CD4-positive, CD25-positive, alpha-beta regulatory T cell (primary cell): ENCODE results near the gene DUS2. TPM values are rescaled to one million over a fixed set of nuclear protein-coding genes. Genes with fewer than 3 reads are reported as not detected.
A peak's percentile ranks its signal among the peaks of the same experiment; 100 is the strongest.

Experiments
- ATAC-seq, 2 donors: fragments of 150-1000 bp; cut with Tn5 transposase; one replicate each; pipeline ENCODE4 v1.10.0; 2021; ENCODE audit warnings: low read depth in 2 of 2, moderate number of reproducible peaks in 2 of 2, moderate library complexity in 1 of 2
- DNase-seq, 3 donors: peaks; one replicate each; pipeline versions ENCODE4 v3.0.0 to v3.0.0-alpha.2; 2012 to 2022; ENCODE audit warnings: mixed read lengths in 1 of 3
- H3K27ac ChIP-seq: one replicate; pipeline ENCODE4 v1.7.0; 2013; ENCODE audit warnings: mild to moderate bottlenecking, low read length; ENCODE audit not compliant: insufficient read depth, poor library complexity, severe bottlenecking
- H3K27me3 ChIP-seq: one replicate; pipeline ENCODE4 v1.7.0; 2013; ENCODE audit warnings: low read length; ENCODE audit not compliant: control insufficient read depth, insufficient read depth
- H3K36me3 ChIP-seq: one replicate; pipeline ENCODE4 v1.7.0; 2013; ENCODE audit warnings: mild to moderate bottlenecking, low read length, moderate library complexity; ENCODE audit not compliant: control insufficient read depth, insufficient read depth
- H3K4me1 ChIP-seq: 2 replicates; pipeline ENCODE4 v1.7.0; 2013; ENCODE audit warnings: mild to moderate bottlenecking, low read length; ENCODE audit not compliant: insufficient read depth, control insufficient read depth, poor library complexity, severe bottlenecking
- H3K4me3 ChIP-seq: one replicate; pipeline ENCODE4 v1.7.0; 2013; ENCODE audit warnings: low read depth, mild to moderate bottlenecking, low read length, moderate library complexity
- H3K9me3 ChIP-seq, 2 experiments: 1 replicate in 1 of 2; 2 replicates in 1 of 2; pipeline ENCODE4 v1.7.0; 2013; ENCODE audit warnings: low read length in 2 of 2, mild to moderate bottlenecking in 1 of 2, moderate library complexity in 1 of 2; ENCODE audit not compliant: control insufficient read depth in 2 of 2
- H3K27ac Mint-ChIP-seq, 3 donors: one replicate each; pipeline ENCODE4 v1.8.0; 2020 to 2022; ENCODE audit warnings: mild to moderate bottlenecking in 3 of 3, mixed read lengths in 3 of 3, moderate library complexity in 2 of 3
- H3K27me3 Mint-ChIP-seq: one replicate; pipeline ENCODE4 v1.8.0; 2022; ENCODE audit warnings: mild to moderate bottlenecking, mixed read lengths
- H3K36me3 Mint-ChIP-seq: one replicate; pipeline ENCODE4 v1.8.0; 2020; ENCODE audit warnings: mixed read lengths
- H3K4me1 Mint-ChIP-seq, 4 donors: one replicate each; pipeline ENCODE4 v1.8.0; 2020 to 2022; ENCODE audit warnings: mixed read lengths in 4 of 4, mild to moderate bottlenecking in 1 of 4
- H3K4me3 Mint-ChIP-seq, 4 donors: one replicate each; pipeline ENCODE4 v1.8.0; 2020 to 2022; ENCODE audit warnings: mild to moderate bottlenecking in 4 of 4, mixed read lengths in 4 of 4, moderate library complexity in 3 of 4
- H3K9me3 Mint-ChIP-seq, 7 donors: one replicate each; pipeline ENCODE4 v1.8.0; 2020 to 2022; ENCODE audit warnings: mixed read lengths in 7 of 7, mild to moderate bottlenecking in 3 of 7, moderate library complexity in 2 of 7
- polyA plus RNA-seq, 4 donors: library from polyadenylated mRNA; unstranded; fragments of 300-500 nt; fragmentation: Illumina TruSeq; gene quantifications; one replicate each; pipeline ENCODE4 v1.2.3, GENCODE V29; 2021
- total RNA-seq: library from RNA; stranded (reverse); gene quantifications from one replicate; pipeline ENCODE4 v1.2.3, GENCODE V29; 2022

Gene DUS2
- total and polyA plus RNA-seq, 5 donors from 2014 or later = 7.7 to 15.2 (median 11.3) TPM

DNA sequence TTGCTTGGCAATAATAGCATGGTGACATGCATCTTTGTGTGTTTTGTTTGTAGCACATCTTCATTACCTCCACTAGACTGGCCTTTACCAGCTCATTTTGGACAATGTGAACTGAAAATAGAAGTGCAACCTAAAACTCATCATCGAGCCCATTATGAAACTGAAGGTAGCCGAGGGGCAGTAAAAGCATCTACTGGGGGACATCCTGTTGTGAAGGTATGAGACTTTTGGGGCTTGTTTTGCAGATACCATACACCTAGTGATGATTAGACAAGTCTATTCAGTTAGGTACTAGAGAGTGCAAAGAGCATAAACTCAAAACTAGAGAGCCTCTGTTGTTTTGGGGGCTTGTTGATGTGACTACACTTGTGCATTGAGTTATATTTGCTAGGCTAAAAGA is 103.3 kb downstream of the DUS2 start:
- no peaks in the 10 kb centered on the region for H3K27me3 ChIP-seq
- peaks cover 42% of the 10 kb centered on the region for H3K4me1 ChIP-seq
- Mint-ChIP-seq H3K9me3 (no peaks in the 10 kb centered on the region), H3K27ac (peak overlapping the region in 1 of 3 donors; percentile 66), H3K4me1 (peaks cover 35 to 67% (median 56%) of the 10 kb centered on the region in 4 donors), H3K27me3 (no peaks in the 10 kb centered on the region), H3K36me3 (peaks cover 32% of the 10 kb centered on the region), H3K4me3 (peak overlapping the region in 1 of 4 donors; percentile 7)
- peak overlapping the region; percentile 16 for H3K4me3 ChIP-seq
- H3K36me3 ChIP-seq = peaks cover 33% of the 10 kb centered on the region
- ATAC-seq = no peak
- no peaks in the 10 kb centered on the region for H3K9me3 ChIP-seq
- H3K27ac ChIP-seq = peak overlapping the region; percentile 47
- DNase-seq = no peak

DNA sequence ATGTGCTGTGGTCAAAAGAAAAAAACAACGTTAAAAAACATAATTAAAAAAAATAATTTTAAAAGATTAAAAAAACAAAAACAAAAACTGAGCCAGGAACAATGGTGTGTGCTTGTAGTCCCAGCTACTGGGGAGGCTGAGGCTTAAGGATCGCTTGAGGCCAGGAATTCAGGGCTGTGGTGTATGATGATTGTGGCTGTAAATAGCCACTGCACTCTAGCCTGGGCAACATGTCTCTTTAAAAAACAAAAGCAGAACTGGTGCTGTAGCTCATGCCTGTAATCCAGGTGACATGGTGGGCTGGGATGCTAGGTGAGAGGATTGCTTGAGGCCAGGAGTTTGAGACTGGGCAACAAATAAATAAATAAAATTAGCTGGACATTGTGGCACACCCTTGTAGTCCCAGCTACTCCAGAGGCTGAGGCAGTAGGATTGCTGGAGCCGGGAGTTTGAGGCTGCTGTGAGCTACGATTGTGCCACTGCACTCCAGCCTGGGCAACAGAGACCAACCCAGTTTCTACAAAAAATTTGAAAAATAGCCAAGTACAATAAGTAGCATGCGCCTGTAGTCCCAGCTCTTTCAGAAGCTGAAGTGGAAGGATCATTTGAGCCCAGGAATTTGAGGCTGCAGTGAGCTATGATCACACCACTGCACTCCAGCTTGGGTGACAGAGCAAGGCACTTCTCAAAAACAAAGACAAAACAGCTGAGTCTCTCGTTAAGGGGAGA is 105.7 kb downstream of the DUS2 start:
- peaks cover 39% of the 10 kb centered on the region for H3K4me1 ChIP-seq
- peak overlapping the region; percentile 20 to 86 (median 74) for H3K27ac Mint-ChIP-seq
- peak overlapping the region; percentile 14 for H3K27ac ChIP-seq
- no peaks in the 10 kb centered on the region for H3K9me3 Mint-ChIP-seq
- DNase-seq (no peak), ATAC-seq (no peak)
- no peak overlapping the region for H3K4me3 ChIP-seq
- H3K27me3 ChIP-seq = no peaks in the 10 kb centered on the region
- H3K36me3 Mint-ChIP-seq = peaks cover 25% of the 10 kb centered on the region
- H3K27me3 Mint-ChIP-seq = no peaks in the 10 kb centered on the region
- H3K9me3 ChIP-seq = no peaks in the 10 kb centered on the region
- peaks cover 39 to 74% (median 57%) of the 10 kb centered on the region in 4 donors for H3K4me1 Mint-ChIP-seq
- H3K36me3 ChIP-seq = peaks cover 21% of the 10 kb centered on the region
- peak overlapping the region in 3 of 4 donors; percentile 3 to 41 (median 6) for H3K4me3 Mint-ChIP-seq

Other genes starting within 250 kb of the DUS2 start
- gene RANBP10, start 216.7 kb upstream of the DUS2 start, total RNA-seq = 29.4 TPM
- 10 to 100 TPM in 1 of 4 donors, 1 to 10 TPM in 3; 7.3 to 10.0 (median 8.0) TPM for gene RANBP10, start 216.7 kb upstream of the DUS2 start, polyA plus RNA-seq
- 0.39 TPM for gene TSNAXIP1, start 216.4 kb upstream of the DUS2 start, total RNA-seq
- gene TSNAXIP1, start 216.4 kb upstream of the DUS2 start, polyA plus RNA-seq = not detected
- gene THAP11, start 181.0 kb upstream of the DUS2 start, total RNA-seq = 32.2 TPM
- 100 to 1,000 TPM; 132 to 166 (median 141) TPM for gene THAP11, start 181.0 kb upstream of the DUS2 start, polyA plus RNA-seq
- gene NUTF2, start 176.4 kb upstream of the DUS2 start, total RNA-seq = 48.5 TPM
- 100 to 1,000 TPM; 115 to 158 (median 131) TPM for gene NUTF2, start 176.4 kb upstream of the DUS2 start, polyA plus RNA-seq
- gene CENPT, start 175.6 kb upstream of the DUS2 start, total RNA-seq = 79.9 TPM
- gene CENPT, start 175.6 kb upstream of the DUS2 start, polyA plus RNA-seq = 10 to 100 TPM; 13.5 to 17.1 (median 14.6) TPM
- gene EDC4, start 150.2 kb upstream of the DUS2 start, total RNA-seq = 103 TPM
- 10 to 100 TPM; 24.7 to 42.3 (median 33.8) TPM for gene EDC4, start 150.2 kb upstream of the DUS2 start, polyA plus RNA-seq
- 2.7 TPM for gene NRN1L, start 138.4 kb upstream of the DUS2 start, total RNA-seq
- under 1 TPM in 2 of 4 donors, not detected in 2; 0.37 to 0.65 TPM for gene NRN1L, start 138.4 kb upstream of the DUS2 start, polyA plus RNA-seq
- gene PSKH1, start 130.0 kb upstream of the DUS2 start, total RNA-seq = 14.3 TPM
- gene PSKH1, start 130.0 kb upstream of the DUS2 start, polyA plus RNA-seq = 10 to 100 TPM; 16.1 to 25.3 (median 23.3) TPM
- 8.0 TPM for gene CTRL, start 91.4 kb upstream of the DUS2 start, total RNA-seq
- 1 to 10 TPM in 2 of 4 donors, under 1 TPM in 2; 0.21 to 2.9 (median 1.1) TPM for gene CTRL, start 91.4 kb upstream of the DUS2 start, polyA plus RNA-seq
- gene PSMB10, start 86.4 kb upstream of the DUS2 start, total RNA-seq = 136 TPM
- gene PSMB10, start 86.4 kb upstream of the DUS2 start, polyA plus RNA-seq = 100 to 1,000 TPM; 478 to 673 (median 596) TPM
- 11.0 TPM for gene LCAT, start 79.2 kb upstream of the DUS2 start, total RNA-seq
- under 1 TPM; 0.25 to 0.77 (median 0.59) TPM for gene LCAT, start 79.2 kb upstream of the DUS2 start, polyA plus RNA-seq
- gene SLC12A4, start 54.6 kb upstream of the DUS2 start, total RNA-seq = 30.4 TPM
- 1 to 10 TPM; 5.0 to 6.4 (median 5.8) TPM for gene SLC12A4, start 54.6 kb upstream of the DUS2 start, polyA plus RNA-seq
- 0.44 TPM for gene DPEP3, start 42.8 kb upstream of the DUS2 start, total RNA-seq
- gene DPEP3, start 42.8 kb upstream of the DUS2 start, polyA plus RNA-seq = under 1 TPM in 1 of 4 donors, not detected in 3; 0.19 TPM
- gene DPEP2, start 23.8 kb upstream of the DUS2 start, total RNA-seq = 52.4 TPM
- gene DPEP2, start 23.8 kb upstream of the DUS2 start, polyA plus RNA-seq = 10 to 100 TPM; 52.2 to 70.0 (median 63.4) TPM
- not detected for gene DPEP2NB, start 7.4 kb upstream of the DUS2 start, total RNA-seq
- gene DPEP2NB, start 7.4 kb upstream of the DUS2 start, polyA plus RNA-seq = not detected
- gene DDX28, start 52 bp upstream of the DUS2 start, total RNA-seq = 14.9 TPM
- gene DDX28, start 52 bp upstream of the DUS2 start, polyA plus RNA-seq = 10 to 100 TPM; 48.0 to 68.2 (median 63.9) TPM
- 115 TPM for gene NFATC3, start 62.1 kb downstream of the DUS2 start, total RNA-seq
- 10 to 100 TPM; 52.0 to 67.5 (median 56.6) TPM for gene NFATC3, start 62.1 kb downstream of the DUS2 start, polyA plus RNA-seq
- not detected for gene ESRP2, start 212.8 kb downstream of the DUS2 start, total RNA-seq
- under 1 TPM; 0.10 to 0.99 (median 0.33) TPM for gene ESRP2, start 212.8 kb downstream of the DUS2 start, polyA plus RNA-seq
- 9.4 TPM for gene PLA2G15, start 222.1 kb downstream of the DUS2 start, total RNA-seq
- 10 to 100 TPM in 1 of 4 donors, 1 to 10 TPM in 3; 7.5 to 10.3 (median 8.8) TPM for gene PLA2G15, start 222.1 kb downstream of the DUS2 start, polyA plus RNA-seq
- gene SLC7A6, start 241.2 kb downstream of the DUS2 start, total RNA-seq = 141 TPM
- gene SLC7A6, start 241.2 kb downstream of the DUS2 start, polyA plus RNA-seq = 10 to 100 TPM; 10.7 to 21.4 (median 17.4) TPM